OCI-LY3 (cell line): ENCODE measurements around the gene ST6GALNAC5.

Experiments
- CTCF ChIP-seq: fragments of 200-600, 300-600 bp; sonication (generic); IDR thresholded peaks from 2 replicates; pipeline ENCODE4 v1.5.1; 2014; ENCODE audit warnings: antibody characterized with exemption, low read length, low read depth
- EZH2phosphoT487 ChIP-seq: fragments of 200-600 bp; shearing (Covaris generic); IDR thresholded peaks from 2 replicates; pipeline ENCODE4 v1.6.1; 2018; ENCODE audit warnings: antibody characterized with exemption, mixed run types, low read depth

DNA sequence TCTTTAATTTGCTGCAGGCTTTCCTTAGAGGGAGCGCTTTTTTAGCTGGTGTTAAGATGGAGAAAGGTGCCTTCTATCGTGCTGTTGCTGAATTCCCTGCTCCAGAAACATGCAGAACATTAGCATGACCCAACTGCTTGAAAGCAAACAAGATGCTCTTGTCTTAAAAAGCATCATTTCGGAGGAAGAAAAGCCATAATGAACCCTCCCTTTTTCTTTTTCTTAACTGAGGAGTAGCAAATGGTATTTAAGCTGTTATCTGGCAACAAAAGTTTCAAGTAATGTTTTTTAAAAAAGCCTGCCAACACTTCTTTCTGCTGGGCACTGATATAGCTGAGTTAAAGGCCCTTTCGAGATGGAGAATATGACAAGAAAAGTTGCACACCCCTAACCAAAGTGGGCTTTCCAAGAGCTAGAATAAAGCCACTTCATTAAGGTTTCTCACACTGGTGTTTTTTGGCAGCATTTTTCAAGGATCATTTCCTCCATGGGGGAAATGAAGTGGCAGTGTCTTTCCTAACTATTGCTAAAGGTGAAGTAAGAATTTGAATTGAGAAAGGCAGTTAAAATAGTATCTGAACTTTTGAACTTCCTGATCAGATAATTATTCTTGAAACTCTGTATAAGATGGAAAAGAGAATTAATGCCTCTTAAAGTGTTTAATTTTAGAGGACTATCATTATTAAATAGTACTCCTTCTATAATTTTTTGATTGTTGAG lies 38.8 kb downstream of the ST6GALNAC5 start:
- TF ChIP-seq CTCF: no peak
- TF ChIP-seq EZH2phosphoT487: no peak
